Right kidney (tissue), 1 donor: ENCODE measurements around the gene C1QL1.

ENCODE experiments used
- DNase-seq: peaks from one replicate; pipeline ENCODE4 v3.0.0-alpha.2; 2016

C1QL1 gene

DNA sequence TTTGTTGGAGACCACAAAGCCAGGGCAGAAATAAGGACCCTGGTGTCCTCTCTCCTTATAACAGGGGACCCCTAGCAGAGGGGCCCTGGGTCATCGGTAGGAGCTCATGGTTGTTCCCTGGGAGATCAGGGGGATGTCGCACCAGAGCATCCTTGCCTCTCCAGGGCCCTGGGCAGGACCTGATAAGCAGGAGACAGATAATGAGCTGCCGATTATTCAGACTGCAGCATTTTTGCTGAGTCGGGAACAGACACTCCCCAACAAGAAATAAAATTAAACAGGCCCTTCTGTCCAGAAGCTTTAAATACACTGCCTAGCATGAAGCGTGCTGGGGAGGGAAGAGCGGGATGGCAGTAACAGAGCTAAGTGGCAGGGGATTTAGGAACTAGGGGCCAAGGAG is 37.4 kb downstream of the C1QL1 start:
- DNase-seq = no peak

DNA sequence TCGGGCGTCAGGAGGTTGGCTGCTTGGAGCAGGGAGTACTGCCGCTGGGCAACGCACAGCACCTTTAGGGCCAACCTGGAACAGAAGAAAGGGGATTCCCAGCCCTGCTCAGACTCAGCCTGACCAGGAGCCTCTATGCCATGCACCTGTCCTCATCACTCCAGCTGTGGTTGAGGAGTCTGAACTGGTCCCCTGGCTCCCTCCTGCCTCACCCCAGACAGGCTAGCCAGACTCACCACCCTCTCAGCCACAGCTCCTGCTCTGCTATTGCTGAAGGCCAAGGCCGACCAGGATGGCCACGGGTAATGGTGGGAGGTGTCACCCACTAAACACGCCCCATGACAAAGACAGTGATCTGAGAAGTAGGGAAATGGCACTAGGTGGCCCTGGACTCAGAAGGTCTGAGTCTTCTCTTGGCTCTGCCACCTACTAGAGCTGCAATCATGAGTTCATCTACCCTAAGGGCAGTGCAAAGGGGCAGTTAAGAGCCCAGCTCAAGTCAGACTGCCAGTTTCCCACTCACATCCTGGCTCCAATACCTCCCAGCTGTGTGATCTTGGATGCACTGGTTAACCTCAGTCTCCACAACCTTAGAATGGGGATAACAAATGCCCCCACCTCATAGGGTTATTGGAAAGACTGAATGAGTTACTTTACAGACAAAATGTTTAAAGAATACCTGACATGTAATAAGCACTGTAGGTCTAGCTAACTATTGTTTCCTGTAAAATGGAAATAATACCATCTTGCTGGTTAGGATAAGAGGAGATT is 39.0 kb downstream of the C1QL1 start:
- no peak for DNase-seq

DNA sequence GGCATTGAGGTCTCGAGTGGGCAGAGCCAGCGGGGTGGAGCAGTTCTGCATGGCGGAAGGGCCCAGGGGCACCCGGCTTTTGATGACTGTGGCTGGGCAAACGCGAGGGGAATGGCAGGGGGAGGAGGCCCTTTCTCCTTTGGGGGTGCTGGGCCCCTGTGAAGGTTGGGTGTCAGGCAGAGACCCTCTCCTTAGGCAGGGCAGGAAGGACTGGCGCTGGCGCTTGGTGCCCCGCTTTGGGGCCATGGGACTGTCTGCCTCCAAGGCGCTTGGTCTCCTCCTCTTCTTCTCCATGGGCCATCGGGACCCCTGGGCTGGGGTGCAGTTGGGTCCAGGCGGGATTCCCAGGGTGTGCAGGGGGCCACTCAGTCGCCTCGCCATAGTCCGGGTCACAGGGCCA is 40.0 kb downstream of the C1QL1 start:
- no peak for DNase-seq

DNA sequence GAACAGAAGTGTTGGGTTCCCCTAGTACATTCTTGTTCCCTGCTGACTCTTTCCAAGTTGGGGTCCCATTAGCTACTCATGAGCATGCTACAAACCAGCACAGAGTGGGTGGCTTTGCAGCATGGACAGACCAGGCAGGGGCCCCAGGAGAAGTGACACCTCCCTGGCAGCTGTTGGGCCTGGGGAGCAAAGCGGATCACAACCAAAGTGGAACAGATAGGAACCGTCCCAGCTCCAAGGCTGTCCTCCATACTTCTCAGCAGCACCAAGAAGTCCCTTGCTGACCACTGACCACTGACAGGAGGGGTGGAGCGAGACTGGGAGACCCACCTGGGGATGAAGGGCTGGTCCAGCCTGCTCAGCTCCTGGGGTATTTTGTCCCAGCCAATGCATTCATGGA is 40.4 kb downstream of the C1QL1 start:
- no peak for DNase-seq

DNA sequence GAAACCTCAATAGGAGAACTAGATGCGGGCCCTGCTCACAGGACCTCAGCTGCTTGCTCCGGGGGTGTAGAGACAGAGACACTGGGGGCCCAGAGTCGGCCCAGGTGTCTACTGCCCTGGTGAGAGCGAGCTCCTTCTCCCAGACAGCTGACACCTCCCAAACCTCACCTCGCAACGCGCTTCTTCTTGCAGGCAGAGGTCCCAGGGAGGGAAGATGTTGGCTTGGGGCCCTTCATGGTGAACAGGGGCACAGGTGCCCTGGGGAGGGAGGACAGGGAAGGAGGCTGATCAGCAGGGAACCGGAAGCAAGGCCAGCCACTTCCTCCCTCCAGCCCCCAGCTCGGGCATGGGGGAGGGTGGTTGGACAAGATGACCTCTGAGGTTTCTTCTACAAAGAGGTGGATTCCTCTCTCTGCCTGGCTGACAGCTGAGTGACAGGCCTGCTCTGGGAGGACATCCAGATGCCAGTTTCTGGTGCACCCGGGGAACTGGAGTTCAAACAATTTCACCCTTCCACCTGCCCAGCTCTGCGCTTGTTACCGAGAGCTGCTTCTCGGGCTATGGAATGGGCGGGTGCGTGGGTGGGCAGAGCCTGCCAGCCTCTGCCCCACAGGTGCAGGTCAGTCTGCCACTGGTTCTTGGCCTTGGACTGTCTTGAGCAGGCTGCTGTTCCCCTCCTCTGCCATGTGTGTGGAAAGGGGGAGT is 41.1 kb downstream of the C1QL1 start:
- DNase-seq = no peak

DNA sequence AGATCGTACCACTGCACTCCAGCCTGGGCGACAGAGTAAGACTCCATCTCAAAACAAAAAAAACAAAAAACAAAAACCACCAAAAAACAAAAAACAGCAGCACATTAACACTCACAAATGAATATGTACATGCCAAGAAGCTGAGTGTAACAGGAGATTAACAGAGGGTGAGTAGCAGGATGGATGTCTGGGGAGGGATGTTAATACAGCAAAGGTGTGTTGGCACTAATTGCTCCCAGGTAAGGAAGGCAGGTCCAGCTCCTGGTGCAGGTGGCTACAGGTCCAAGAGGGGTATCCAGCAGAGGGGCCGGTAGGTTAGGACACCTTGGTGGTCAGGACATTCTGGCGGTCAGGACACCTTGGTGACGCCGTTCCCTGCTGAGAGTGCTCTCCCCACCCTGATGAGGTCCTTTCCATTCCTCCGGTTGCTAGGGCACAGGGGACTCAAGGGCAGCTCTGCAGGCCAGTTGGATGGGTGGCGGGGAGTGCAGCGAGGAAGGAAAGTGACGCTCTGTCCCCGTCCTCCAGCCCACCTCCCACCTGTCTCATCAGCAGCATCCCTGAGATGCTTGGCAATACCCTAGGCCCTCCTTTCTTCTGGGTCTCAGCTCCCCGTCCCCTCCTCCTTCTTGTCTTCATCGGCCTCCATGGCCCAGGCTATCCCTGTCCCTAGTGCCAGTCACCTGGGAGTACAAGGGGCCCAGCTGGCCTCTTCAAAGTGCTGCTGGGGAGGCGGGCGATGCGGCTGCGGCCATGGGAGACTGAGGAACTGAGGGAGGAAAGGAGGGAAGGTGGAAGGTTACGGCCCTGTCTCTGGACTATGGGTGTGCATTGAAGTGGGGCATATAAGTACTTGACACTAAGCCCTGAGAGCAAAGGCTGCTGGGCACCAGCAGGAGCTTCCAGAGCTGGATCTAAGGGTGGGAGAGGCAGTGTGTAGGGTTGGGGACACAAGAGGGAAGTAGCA is 42.1 kb downstream of the C1QL1 start:
- no peak for DNase-seq

DNA sequence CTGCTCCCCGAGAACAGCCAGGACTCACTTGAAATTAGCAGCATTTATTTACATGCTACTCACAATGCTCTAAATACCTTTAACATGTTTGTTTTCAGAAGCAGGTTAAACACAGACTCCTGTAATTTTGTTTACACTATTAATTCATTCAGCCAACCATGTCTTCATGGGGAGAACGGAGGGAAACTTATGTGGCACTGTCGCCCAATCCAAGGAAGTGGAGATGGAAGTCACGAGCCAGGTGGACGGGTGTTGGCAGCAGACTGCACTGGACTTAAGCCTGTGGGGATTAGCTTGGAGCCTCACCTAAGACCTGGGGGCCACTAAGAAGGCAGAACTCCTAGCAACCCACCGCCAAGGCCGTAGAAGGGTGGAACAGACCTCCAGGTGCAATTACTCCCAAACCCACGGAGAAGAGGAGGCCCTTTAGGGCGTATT is 44.0 kb downstream of the C1QL1 start:
- DNase-seq = no peak

DNA sequence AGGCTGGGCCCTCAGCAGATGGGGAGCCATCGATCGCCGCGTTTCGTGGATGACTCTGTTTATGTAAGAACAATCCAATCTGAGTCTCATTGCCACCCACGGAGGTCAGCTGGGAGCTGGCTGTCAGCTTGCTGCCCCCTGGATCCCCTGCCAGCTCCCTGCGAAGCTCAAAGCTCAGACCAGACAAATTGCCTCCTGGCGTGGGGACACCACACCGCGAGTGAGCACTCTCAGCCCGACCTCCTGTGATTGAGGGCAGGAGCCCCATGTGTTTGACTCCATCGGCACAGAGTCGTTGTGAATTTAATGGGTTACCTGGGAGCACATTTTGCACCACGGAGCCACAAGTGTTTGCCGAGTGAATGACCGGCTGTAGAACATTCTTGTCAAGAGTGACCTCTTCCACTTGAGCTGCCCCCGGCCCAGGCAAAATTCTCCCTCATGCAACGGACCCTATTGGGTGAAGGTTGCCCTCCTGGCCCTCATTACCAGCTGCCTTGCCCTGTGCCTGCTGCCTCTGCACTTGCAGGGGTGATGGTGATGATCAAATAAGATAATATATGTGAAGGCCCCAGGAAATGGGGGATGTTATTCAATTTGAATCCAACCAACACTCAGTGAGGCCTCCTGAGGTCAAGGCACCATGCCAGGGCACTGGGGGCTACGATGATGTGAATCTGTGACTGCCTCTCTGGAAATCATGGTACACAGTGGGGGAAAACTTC is 45.2 kb downstream of the C1QL1 start:
- no peak for DNase-seq

DNA sequence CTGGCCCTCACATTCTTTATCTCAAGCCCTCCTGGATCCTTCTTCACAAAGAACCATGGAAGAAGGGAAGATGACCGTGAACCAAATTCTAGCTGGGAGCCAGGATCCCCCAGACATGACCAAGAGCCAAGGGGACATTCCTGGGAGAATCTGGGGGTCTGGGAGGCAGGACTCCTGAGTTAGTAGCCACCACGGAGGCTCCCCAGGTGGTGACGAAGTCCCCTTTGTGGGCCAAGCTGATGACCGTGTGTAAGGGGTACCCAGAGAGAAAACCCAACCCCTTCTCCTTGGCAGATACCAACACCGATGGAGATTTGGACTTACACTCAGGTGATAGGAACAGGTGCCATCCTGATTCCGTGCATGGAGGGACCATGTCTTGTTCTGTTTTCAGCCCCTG is 46.0 kb downstream of the C1QL1 start:
- no peak for DNase-seq

DNA sequence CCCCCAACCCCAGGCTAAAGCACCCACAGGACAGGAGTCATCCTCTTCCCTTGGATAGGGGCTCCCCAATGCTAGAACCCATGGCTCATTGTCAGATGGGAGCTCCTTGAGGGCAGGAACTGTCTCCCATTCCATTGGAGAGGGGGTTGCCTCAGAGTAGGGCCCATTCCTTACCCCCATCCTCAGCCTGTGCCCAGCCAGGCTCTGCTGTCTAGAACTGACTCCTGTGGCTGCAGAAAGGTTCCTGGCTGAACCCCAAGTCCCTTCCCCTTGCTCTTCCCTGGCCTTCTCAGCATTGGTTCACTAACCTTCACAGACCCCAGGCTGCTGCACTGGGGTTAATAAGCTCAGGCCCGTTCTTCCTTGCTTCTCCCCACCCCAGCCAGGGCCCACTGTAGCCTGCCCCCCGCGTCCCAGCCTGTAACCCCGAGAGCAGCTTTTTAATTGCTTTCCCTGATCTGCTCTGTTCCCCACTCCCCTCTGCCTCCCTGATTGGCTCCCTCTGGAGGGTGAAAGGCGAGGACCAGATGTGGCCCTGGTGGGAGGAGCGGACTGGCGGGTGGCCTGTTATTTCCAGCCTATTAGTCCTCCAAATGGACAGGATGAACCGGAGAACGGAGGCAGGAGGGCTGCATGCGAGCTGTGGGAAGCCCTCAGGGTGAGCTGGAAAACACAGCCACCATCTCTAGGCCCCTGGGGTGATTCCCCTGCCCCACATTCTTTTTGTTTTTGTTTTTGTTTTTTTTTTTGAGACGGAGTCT is 46.8 kb downstream of the C1QL1 start:
- peak; percentile 23 for DNase-seq

DNA sequence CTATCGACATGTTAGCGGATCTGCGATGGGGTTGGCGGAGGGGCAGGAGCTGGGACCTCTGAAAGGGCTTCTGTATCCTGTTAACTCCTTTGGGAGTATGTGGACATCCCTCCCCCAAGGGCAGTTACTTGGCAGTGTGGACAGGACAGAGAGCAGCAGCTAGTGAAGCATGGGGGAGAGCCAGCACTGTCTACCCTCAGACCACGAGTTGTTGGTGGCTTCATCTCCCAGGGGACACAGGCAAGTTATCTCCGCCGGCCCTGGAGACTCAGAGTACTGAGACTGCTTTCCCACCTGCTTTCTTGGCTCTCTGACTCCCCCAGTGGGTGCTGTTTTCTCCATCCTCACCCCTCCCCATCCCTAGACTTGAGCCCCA is 47.5 kb downstream of the C1QL1 start:
- no peak for DNase-seq

DNA sequence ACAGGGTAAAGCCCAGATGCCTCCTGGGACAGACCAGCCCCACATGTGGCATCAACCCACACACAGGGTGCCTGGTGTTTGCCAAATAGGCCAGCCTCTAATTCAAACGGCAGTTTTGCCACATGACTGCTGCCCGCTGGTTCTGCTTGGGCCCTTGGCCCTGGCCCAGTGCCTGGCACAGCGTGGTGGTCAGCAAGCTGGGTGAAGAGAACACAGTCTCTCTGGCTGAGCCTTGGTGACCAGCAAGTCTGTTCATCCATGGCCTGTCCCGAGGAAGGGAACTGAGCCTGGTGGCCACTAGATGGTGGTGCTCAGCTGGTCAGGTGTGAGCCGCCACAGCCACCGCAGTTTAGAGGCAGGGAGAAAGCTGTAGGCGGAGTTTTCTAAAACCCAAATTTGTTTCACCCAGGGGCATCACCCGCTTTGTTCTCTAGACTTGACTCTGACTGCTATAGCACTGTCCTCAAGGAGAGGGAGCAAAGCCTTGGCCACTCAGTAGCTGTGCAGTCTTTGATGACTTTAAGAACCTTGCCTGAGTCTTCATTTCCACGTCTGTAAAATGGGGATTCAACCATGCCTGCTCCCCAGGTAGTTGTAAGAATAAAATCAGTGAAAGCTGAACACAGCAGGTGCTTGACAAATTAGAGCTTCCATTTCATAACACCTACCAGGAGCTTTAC is 48.1 kb downstream of the C1QL1 start:
- peak; percentile 64 for DNase-seq

DNA sequence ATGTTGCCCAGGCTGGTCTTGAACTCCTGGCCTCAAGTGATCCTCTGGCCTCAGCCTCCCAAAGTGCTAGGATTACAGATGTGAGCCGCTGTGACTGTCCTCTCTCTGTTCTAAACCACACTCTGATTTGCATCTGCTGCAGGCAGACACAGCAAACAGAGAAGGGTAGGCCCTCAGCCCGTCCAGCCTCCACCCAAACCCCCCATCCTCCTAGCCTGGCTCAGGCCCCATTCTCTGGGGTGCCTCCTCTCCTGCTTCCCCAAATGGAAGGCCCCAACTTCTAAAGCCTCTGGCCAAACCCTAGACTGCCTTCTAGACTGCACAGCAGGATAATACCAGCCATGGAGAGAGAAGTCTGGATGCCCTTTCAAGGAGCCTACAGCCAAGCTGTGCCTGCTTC is 48.7 kb downstream of the C1QL1 start:
- no peak for DNase-seq

DNA sequence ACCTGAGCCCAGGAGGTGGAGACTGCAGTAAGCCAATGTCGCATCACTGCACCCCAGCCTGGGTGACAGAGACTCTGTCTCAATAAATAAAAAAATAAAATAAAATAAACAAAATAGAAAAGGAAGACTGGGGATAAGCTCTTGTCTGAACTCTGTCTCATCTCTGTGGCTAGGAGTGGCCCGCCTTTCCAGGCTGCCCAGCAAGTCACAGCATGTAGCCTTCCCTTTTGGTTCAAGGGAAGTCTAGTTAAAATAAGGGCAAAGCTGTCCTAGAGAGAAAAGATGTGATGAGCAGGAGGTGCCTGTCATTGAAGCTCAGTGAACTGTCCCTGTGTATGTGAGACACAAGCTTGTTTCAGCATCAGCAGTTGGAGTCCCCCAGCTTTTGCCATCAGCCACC is 50.1 kb downstream of the C1QL1 start:
- DNase-seq = no peak

DNA sequence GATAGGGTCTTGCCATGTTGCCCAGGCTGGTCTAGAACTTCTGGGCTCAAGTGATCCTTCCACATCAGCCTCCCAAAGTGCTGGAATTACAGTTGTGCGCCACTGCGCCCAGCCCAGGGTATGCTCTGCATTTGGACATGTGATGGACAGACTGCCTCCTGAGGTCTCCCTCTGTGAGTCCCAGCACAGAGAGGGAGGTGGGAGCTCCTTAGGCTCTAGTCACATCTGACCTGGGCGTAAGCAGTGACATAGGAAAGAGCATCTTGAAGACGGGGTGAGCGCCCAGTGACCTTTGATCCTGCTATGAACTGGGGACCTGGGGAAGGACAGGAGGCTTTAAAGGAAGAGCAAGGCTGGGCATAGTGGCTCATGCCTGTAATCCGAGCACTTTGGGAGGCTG is 50.6 kb downstream of the C1QL1 start:
- DNase-seq = no peak

DNA sequence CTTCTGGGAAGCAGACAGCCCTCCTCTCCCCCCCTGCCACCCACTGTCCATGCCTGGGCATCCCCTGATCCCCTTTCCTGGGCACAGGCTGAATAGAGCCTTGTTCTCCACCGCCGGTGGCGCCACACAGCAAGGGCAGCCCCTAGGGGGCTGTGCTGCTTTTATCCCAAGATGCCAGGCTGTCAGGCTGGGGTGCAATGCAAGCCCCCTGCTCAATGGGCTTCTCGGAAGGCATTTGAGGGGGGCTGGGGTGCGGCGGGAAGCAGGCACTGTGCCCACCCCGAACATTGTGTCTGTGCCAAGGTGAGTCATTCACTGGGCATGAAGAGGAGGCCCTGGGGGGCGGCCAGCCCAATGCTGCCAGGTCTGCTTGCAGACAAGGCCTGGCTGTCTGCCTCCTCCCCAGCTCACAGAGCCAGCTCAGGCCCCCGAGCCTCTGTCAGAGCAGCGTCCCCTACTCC is 51.3 kb downstream of the C1QL1 start:
- no peak for DNase-seq

DNA sequence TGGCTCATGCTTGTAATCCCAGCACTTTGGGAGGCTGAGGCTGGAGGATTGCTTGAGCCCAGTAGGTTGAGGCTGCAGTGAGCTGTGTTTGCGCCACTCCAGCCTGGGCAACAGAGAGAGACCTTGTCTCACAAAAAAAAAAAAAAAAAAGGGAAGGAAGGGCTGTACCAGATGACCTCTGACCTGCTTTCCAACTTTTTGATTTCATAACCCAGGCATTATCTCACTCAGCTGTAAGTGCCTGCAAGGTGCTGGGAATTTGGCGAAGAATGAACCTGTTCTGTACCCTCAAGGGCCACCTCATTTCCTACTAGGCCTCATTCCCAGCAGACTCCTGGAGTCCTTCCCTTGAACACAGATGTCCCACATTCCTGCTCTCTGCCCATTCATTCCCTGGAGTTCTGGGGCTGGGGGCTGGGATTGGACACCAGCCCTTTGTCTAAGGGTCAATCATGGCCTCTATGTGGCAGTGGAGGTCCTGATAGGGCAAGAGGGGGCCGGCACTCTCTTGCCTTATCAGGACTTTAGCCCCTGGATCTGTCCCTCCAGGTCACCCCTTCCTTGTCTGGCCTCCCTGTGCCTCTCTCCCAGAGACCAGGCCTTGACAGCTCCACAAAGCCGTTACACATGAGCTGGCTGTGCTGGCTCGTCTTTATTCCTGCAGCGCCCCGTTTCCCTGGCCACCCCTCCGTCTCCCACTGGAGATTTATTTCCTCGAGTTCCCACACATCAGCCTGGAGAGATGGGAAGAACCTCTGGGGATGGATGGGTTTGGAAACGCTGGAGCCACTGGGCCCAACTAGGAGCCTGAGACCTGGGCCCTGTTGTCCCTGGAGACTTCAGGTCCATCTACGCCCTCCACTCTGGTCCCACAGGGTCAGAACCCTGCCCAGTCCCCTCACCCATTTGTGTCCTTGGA is 52.0 kb downstream of the C1QL1 start:
- DNase-seq = no peak

DNA sequence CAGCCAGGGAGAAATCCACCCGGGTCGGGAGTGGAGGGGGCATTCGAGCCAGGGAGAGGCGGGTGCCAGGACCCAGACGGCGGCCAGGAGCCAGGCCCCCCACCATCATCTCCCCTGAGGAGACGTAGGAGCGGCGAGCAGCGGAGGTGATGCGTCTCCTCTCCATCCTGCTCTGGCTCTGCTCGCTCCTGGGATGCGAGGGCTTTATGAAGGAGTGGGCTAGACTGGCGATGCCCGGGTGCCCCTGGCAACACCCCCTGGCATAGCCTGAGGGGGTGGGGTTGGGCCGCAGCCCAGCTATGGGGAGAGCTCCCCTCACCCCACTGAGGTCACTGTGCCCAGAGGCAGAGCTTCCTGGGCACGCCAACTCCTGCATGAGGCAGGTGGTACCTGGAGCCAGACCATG is 52.8 kb downstream of the C1QL1 start, which contains the start of gene GFAP:
TSS of gene GFAP (minus strand) at position 180 of the 406 bp plus-strand sequence. CDS start at position 166, 14 bp downstream.
- no peak for DNase-seq

DNA sequence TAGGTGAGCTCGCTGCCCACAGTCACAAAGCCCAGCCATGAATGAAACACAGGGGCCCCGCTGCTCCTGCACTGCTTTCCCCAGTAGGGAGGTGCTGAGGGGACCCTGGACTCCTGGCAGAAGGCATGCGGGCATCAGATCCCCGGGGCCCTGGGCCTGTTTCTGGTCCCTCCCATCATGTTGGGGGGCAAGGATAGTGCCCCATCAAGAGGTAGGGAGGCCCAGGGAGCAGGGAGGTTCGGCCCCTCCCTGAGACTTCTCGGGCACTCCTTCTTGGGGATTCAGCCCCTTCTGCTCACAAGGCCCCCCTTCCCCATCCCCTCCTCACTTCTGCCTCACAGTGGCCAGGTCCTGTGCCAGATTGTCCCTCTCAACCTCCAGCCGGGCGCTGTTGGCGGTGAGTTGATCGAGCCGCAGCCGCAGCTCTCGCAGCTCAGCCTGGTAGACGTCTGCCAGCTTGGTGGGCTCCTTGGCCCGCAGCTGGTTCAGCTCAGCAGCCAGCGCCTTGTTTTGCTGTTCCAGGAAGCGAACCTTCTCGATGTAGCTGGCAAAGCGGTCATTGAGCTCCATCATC is 53.3 kb downstream of the C1QL1 start:
- no peak for DNase-seq
